Muscle of back (tissue), 11 donors: ENCODE measurements around the gene RHBG. TPM values are rescaled to one million over a fixed set of nuclear protein-coding genes. Genes with fewer than 3 reads are reported as not detected.

Experiments
- DNase-seq, 3 donors: peaks; one replicate each; pipeline versions ENCODE4 v3.0.0 to v3.0.0-alpha.2; 2013
- polyA plus RNA-seq, 10 donors: library from polyadenylated mRNA; unstranded; fragments of 120-200 nt; gene quantifications; one replicate each; pipeline ENCODE4 v1.2.1, GENCODE V29; 2013; ENCODE audit not compliant: insufficient read length in 10 of 10

Gene RHBG
- polyA plus RNA-seq, 10 donors, result 0.15 TPM; not detected in 8

- no peak for DNase-seq
Measured at GRCh38 chr1:156424806-156425432, 55.9 kb downstream of the RHBG start.

- no peak for DNase-seq
Measured at GRCh38 chr1:156425943-156426342, 56.9 kb downstream of the RHBG start.

GRCh38 chr1:156427957-156428356, 58.9 kb downstream of the RHBG start:
- no peak for DNase-seq

GRCh38 chr1:156428746-156429288, 59.8 kb downstream of the RHBG start:
- DNase-seq, result no peak

GRCh38 chr1:156429313-156430060, 60.5 kb downstream of the RHBG start:
- DNase-seq, result no peak

GRCh38 chr1:156430303-156430702, 61.3 kb downstream of the RHBG start:
- no peak for DNase-seq

GRCh38 chr1:156430866-156431265, 61.9 kb downstream of the RHBG start:
- no peak for DNase-seq

- no peak for DNase-seq
Measured at GRCh38 chr1:156431366-156431765, 62.4 kb downstream of the RHBG start.

- DNase-seq, result no peak
Measured at GRCh38 chr1:156431769-156432668, 63.0 kb downstream of the RHBG start.

- DNase-seq, result no peak
Measured at GRCh38 chr1:156432669-156433018, 63.6 kb downstream of the RHBG start.

- DNase-seq, result no peak
Measured at GRCh38 chr1:156433032-156433431, 64.0 kb downstream of the RHBG start.

- no peak for DNase-seq
Measured at GRCh38 chr1:156433602-156434001, 64.6 kb downstream of the RHBG start.

Other genes starting within 250 kb of the RHBG start
- 1 to 10 TPM; 2.0 to 7.5 (median 3.3) TPM for gene SEMA4A, start 215.6 kb upstream of the RHBG start, polyA plus RNA-seq
- 10 to 100 TPM; 10.2 to 14.4 (median 11.3) TPM for gene SLC25A44, start 175.1 kb upstream of the RHBG start, polyA plus RNA-seq
- 10 to 100 TPM; 33.6 to 46.0 (median 41.2) TPM for gene PMF1, start 156.2 kb upstream of the RHBG start, polyA plus RNA-seq
- gene BGLAP, start 127.0 kb upstream of the RHBG start, polyA plus RNA-seq, result 1 to 10 TPM in 7 of 10 donors, under 1 TPM in 3; 0.76 to 3.2 (median 1.5) TPM
- 1 to 10 TPM; 2.1 to 6.7 (median 3.6) TPM for gene PAQR6, start 121.2 kb upstream of the RHBG start, polyA plus RNA-seq
- 10 to 100 TPM; 40.2 to 54.9 (median 46.7) TPM for gene SMG5, start 86.4 kb upstream of the RHBG start, polyA plus RNA-seq
- 1 to 10 TPM; 3.1 to 8.0 (median 3.8) TPM for gene TMEM79, start 84.9 kb upstream of the RHBG start, polyA plus RNA-seq
- gene GLMP, start 73.5 kb upstream of the RHBG start, polyA plus RNA-seq, result 10 to 100 TPM; 17.5 to 27.6 (median 21.9) TPM
- not detected for gene VHLL, start 69.9 kb upstream of the RHBG start, polyA plus RNA-seq
- gene CCT3, start 30.9 kb upstream of the RHBG start, polyA plus RNA-seq, result 100 to 1,000 TPM; 215 to 259 (median 241) TPM
- gene TSACC, start 30.7 kb upstream of the RHBG start, polyA plus RNA-seq, result 1 to 10 TPM in 3 of 10 donors, under 1 TPM in 7; 0.31 to 1.8 (median 0.81) TPM
- 10 to 100 TPM; 37.3 to 66.8 (median 59.9) TPM for gene MEF2D, start 131.6 kb downstream of the RHBG start, polyA plus RNA-seq
- gene IQGAP3, start 203.4 kb downstream of the RHBG start, polyA plus RNA-seq, result 10 to 100 TPM in 2 of 10 donors, 1 to 10 TPM in 8; 5.3 to 11.5 (median 7.3) TPM
- gene TTC24, start 210.5 kb downstream of the RHBG start, polyA plus RNA-seq, result under 1 TPM in 8 of 10 donors, not detected in 2; 0.18 to 0.94 (median 0.40) TPM
- gene NAXE, start 222.6 kb downstream of the RHBG start, polyA plus RNA-seq, result 10 to 100 TPM; 23.5 to 38.4 (median 28.9) TPM
- gene GPATCH4, start 232.3 kb downstream of the RHBG start, polyA plus RNA-seq, result 10 to 100 TPM; 23.4 to 36.7 (median 29.4) TPM